ENCODE measurements around the gene FES.

DNA sequence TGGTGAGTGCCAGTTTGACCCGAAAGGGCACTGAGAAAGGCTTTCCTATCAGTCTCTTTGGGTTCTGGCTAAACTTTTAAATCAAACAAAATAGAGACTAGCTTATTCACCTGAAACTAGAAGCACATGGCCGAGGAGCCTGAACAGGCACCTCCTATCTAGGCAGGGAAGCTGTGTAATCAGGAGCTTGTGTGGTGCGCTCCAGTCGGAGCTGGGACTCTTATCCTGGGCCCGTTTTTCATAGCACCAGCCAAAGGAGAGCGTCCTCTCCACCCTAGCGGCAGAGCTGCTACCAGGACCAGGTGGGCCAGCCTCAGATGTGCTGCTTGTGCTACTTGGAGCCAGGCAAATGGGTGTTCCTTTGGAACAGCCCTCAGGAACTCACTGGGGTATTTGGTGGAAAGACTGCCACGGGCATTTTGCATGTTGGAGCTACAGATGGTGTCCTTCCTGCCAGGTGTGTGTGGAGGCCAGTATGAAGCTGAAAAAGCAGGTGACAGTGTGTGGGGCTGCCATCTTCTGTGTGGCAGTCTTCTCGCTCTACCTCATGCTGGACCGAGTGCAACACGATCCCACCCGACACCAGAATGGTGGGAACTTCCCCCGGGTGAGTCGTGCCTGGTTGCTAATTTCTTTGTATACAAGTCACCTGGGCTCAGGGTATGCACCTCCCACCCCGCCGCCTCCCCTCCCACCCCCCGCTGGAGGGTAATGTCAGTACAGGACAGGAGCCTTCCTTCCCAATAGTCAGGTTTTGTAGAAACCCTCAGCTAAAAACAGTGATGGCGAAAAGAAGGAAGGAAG lies 19.6 kb downstream of the FES start:
- TF ChIP-seq CTCF (IDR thresholded peaks at IDR 0.05; ENCODE audit: poor library complexity, severe bottlenecking): peak; percentile 30
- no peak for TF ChIP-seq EP300 (conservative IDR thresholded peaks at IDR 0.05; ENCODE audit: poor library complexity, severe bottlenecking)
- no peak for TF ChIP-seq POLR2AphosphoS5 (IDR thresholded peaks at IDR 0.05)
- peak; percentile 35 for TF ChIP-seq MXI1 (conservative IDR thresholded peaks at IDR 0.05; ENCODE audit: poor library complexity, severe bottlenecking)
- no peak for TF ChIP-seq EZH2 (IDR thresholded peaks at IDR 0.05; ENCODE audit: borderline replicate concordance, insufficient read depth, low read length, poor library complexity, severe bottlenecking)
- no peak for TF ChIP-seq RAD21 (conservative IDR thresholded peaks at IDR 0.05)
- no peak for TF ChIP-seq REST (IDR thresholded peaks at IDR 0.05; ENCODE audit: borderline replicate concordance)
